HepG2 (cell line): ENCODE data around the gene LATS1. TPM values are rescaled to one million over a fixed set of nuclear protein-coding genes. Genes with fewer than 3 reads are reported as not detected.
A peak's percentile ranks its signal among the peaks of the same experiment; 100 is the strongest.

Experiments
- HNF4G ChIP-seq, 2 experiments: sonication (generic) in 1 of 2; formaldehyde crosslinking in 1 of 2; IDR thresholded peaks; 2 replicates each; pipeline versions ENCODE4 v1.4.0 to v1.6.1; 2011 to 2020; ENCODE audit warnings: borderline replicate concordance in 2 of 2, low read depth in 2 of 2, mild to moderate bottlenecking in 2 of 2, low read length in 1 of 2, missing genetic modification reagents in 1 of 2, moderate library complexity in 1 of 2
- MTA3 ChIP-seq: sonication (generic); formaldehyde crosslinking; IDR thresholded peaks from 2 replicates; pipeline ENCODE4 v1.4.0; 2020; ENCODE audit warnings: missing genetic modification reagents
- POLR2AphosphoS5 ChIP-seq: IDR thresholded peaks from 2 replicates; pipeline ENCODE4 v1.6.1; 2012; ENCODE audit warnings: low read depth, low read length
- ZNF331 ChIP-seq: sonication (generic); formaldehyde crosslinking; IDR thresholded peaks from 2 replicates; pipeline ENCODE4 v1.4.0; 2020; ENCODE audit warnings: missing genetic modification reagents
- ZNF772 ChIP-seq: sonication (generic); formaldehyde crosslinking; IDR thresholded peaks from 2 replicates; pipeline ENCODE4 v1.5.0; 2020; ENCODE audit warnings: mild to moderate bottlenecking, missing genetic modification reagents
- polyA plus RNA-seq, 8 experiments: library from polyadenylated mRNA; depleted of rRNA in 3 of 8; stranded (reverse) in 7 of 8; unstranded in 1 of 8; fragments of >200 nt; fragmentation: Illumina TruSeq in 4 of 8; extraction: Trizol in 4 of 8; gene quantifications; 2 replicates each; pipeline versions ENCODE4 v1.2.1 to v1.2.3, GENCODE V29; 2011 to 2016; ENCODE audit warnings: low read depth in 4 of 8, missing spikeins in 1 of 8, mixed read lengths in 1 of 8; ENCODE audit not compliant: insufficient read depth in 1 of 8
- total RNA-seq, 5 experiments: library from RNA; depleted of rRNA; stranded (reverse); fragments of >200 nt; fragmentation: Illumina TruSeq; extraction: Trizol; gene quantifications; 2 replicates each; pipeline ENCODE4 v1.2.3, GENCODE V29; 2016; ENCODE audit warnings: low read depth in 1 of 5
- TF ChIP-seq, protein P1 (sequence below): sonication (generic); formaldehyde crosslinking; IDR thresholded peaks from 2 replicates; pipeline ENCODE4 v1.9.0; 2022; ENCODE audit warnings: missing genetic modification reagents, mild to moderate bottlenecking, borderline replicate concordance
- TF ChIP-seq, protein P2 (sequence below): sonication (generic); formaldehyde crosslinking; IDR thresholded peaks from 2 replicates; pipeline ENCODE4 v1.5.0; 2020; ENCODE audit warnings: mild to moderate bottlenecking, missing genetic modification reagents
- TF ChIP-seq, protein P3 (sequence below): sonication (generic); formaldehyde crosslinking; IDR thresholded peaks from 2 replicates; pipeline ENCODE4 v1.4.0; 2020; ENCODE audit warnings: mild to moderate bottlenecking, missing genetic modification reagents
- TF ChIP-seq, protein P4 (sequence below): IDR thresholded peaks from 2 replicates; pipeline ENCODE4 v1.4.0; 2020; ENCODE audit warnings: mild to moderate bottlenecking, missing genetic modification reagents

The LATS1 gene
- total and polyA plus RNA-seq, 2 of the 13 experiments (the other 11 are each of a cell fraction or from before 2014, with no cell fraction given): 9.9 to 12.6 TPM

DNA sequence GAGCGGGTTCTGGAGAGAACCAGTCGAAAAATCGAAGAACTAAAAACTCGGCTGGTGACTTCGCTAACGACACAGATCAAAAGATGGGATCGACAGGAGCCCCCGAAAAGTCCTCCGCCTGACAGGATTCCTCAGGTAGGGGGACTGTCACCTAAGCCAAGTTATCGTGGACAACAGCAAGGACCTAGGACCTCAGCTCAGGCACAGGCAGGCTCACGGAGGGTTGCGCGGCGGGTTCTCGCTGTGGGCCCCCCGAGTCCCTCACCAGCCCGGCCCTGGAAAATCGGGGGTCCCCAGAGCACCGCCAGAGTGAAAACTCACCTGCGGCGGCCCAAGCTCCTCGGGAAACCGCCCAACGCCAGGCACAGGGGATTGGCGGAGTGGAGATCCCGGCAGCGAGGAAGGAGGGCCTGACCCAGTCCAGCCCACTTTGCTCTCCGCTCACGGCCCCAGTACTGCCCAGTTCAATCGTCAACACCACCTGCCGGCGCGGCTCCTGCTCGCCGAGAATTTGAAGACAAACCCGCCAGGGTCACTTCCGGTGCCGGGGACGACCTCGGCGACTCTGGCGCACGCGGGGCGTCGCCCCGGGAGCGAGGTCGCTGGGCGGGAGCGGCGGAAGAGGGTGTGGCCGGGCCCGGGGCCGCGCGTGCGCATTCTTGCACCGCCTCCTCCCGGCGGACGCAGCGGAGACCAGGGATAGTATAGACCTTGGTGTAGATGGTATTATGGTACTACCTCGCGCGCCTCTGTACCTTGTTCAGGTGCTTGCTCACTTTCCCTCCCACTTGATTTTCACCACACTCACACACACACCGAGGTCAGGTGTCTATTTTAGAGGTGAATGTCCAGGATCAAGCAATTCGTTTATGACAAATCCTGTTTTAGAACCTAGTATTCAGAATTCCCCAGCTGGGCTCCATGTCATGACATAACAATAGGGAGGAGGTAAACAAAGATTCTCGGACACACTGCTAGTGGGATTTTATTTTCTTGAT lies 69.5 kb downstream of the LATS1 start, which contains the start of gene KATNA1 (continued):
- no peak; the same call in 1 of the 2 replicates for TF ChIP-seq HNF4G (IDR thresholded peaks at IDR 0.05; ENCODE audit: borderline replicate concordance, low read depth, low read length)
- peak; percentile 39; the same call in 1 of the 2 replicates for TF ChIP-seq HNF4G (CRISPR knock-in tag; IDR thresholded peaks at IDR 0.05; ENCODE audit: borderline replicate concordance, low read depth)
- TF ChIP-seq ZNF772 (CRISPR knock-in tag): peak; percentile 100
- TF ChIP-seq, protein P1, sequence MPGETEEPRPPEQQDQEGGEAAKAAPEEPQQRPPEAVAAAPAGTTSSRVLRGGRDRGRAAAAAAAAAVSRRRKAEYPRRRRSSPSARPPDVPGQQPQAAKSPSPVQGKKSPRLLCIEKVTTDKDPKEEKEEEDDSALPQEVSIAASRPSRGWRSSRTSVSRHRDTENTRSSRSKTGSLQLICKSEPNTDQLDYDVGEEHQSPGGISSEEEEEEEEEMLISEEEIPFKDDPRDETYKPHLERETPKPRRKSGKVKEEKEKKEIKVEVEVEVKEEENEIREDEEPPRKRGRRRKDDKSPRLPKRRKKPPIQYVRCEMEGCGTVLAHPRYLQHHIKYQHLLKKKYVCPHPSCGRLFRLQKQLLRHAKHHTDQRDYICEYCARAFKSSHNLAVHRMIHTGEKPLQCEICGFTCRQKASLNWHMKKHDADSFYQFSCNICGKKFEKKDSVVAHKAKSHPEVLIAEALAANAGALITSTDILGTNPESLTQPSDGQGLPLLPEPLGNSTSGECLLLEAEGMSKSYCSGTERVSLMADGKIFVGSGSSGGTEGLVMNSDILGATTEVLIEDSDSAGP (CRISPR knock-in tag): peak; percentile 98
- TF ChIP-seq ZNF331 (CRISPR knock-in tag): peak; percentile 97
- TF ChIP-seq MTA3 (CRISPR knock-in tag): no peak
- TF ChIP-seq, protein P2, sequence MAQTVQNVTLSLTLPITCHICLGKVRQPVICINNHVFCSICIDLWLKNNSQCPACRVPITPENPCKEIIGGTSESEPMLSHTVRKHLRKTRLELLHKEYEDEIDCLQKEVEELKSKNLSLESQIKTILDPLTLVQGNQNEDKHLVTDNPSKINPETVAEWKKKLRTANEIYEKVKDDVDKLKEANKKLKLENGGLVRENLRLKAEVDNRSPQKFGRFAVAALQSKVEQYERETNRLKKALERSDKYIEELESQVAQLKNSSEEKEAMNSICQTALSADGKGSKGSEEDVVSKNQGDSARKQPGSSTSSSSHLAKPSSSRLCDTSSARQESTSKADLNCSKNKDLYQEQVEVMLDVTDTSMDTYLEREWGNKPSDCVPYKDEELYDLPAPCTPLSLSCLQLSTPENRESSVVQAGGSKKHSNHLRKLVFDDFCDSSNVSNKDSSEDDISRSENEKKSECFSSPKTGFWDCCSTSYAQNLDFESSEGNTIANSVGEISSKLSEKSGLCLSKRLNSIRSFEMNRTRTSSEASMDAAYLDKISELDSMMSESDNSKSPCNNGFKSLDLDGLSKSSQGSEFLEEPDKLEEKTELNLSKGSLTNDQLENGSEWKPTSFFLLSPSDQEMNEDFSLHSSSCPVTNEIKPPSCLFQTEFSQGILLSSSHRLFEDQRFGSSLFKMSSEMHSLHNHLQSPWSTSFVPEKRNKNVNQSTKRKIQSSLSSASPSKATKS (CRISPR knock-in tag): peak; percentile 94; the same call in 1 of the 2 replicates
- TF ChIP-seq, protein P3, sequence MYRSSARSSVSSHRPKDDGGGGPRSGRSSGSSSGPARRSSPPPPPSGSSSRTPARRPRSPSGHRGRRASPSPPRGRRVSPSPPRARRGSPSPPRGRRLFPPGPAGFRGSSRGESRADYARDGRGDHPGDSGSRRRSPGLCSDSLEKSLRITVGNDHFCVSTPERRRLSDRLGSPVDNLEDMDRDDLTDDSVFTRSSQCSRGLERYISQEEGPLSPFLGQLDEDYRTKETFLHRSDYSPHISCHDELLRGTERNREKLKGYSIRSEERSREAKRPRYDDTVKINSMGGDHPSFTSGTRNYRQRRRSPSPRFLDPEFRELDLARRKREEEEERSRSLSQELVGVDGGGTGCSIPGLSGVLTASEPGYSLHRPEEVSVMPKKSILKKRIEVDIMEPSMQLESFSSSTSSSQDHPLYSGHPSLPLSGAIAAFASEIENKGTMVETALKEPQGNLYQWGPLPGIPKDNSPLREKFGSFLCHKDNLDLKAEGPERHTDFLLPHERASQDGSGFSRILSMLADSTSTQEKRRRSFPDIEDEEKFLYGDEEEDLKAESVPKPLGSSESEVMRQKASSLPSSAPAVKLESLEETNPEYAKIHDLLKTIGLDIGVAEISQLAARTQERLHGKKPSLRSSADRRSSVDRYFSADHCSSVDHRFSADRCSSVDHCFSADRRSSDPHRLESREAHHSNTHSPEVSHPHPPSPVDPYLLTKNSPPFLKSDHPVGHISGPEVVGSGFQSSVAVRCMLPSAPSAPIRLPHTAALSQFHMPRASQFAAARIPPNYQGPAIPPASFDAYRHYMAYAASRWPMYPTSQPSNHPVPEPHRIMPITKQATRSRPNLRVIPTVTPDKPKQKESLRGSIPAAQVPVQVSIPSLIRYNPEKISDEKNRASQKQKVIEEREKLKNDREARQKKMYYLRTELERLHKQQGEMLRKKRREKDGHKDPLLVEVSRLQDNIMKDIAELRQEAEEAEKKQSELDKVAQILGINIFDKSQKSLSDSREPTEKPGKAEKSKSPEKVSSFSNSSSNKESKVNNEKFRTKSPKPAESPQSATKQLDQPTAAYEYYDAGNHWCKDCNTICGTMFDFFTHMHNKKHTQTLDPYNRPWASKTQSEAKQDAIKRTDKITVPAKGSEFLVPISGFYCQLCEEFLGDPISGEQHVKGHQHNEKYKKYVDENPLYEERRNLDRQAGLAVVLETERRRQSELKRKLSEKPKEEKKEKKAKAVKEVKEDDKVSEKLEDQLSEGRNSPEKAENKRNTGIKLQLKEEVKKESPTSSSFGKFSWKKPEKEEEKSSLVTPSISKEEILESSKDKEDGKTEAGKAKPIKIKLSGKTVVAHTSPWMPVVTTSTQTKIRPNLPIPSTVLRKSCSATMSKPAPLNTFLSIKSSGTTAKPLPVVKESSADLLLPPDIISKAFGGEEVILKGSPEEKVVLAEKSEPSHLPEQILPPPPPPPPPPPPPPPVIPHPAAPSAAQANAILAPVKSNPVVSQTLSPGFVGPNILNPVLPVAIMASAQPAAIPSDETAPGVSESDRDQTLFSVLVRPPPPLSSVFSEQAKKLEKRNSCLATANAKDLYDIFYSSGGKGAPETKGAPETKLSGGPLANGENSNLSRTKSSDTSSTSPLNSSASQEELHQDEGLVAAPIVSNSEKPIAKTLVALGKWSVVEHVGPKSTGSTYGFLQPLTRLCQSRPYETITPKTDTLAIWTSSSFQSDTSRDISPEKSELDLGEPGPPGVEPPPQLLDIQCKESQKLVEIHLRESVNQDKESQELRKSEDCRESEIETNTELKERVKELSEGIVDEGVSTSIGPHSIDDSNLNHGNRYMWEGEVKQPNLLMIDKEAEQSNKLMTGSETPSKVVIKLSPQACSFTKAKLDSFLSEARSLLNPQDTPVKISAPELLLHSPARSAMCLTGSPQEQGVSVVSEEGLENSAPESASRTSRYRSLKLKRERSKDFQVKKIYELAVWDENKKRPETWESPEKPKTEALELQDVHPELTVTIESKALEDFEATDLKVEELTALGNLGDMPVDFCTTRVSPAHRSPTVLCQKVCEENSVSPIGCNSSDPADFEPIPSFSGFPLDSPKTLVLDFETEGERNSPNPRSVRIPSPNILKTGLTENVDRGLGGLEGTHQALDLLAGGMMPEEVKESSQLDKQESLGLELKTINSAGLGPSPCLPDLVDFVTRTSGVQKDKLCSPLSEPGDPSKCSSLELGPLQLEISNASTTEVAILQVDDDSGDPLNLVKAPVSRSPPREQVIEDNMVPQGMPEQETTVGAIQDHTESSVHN (CRISPR knock-in tag): peak; percentile 91; the same call in 1 of the 2 replicates
- TF ChIP-seq, protein P4, sequence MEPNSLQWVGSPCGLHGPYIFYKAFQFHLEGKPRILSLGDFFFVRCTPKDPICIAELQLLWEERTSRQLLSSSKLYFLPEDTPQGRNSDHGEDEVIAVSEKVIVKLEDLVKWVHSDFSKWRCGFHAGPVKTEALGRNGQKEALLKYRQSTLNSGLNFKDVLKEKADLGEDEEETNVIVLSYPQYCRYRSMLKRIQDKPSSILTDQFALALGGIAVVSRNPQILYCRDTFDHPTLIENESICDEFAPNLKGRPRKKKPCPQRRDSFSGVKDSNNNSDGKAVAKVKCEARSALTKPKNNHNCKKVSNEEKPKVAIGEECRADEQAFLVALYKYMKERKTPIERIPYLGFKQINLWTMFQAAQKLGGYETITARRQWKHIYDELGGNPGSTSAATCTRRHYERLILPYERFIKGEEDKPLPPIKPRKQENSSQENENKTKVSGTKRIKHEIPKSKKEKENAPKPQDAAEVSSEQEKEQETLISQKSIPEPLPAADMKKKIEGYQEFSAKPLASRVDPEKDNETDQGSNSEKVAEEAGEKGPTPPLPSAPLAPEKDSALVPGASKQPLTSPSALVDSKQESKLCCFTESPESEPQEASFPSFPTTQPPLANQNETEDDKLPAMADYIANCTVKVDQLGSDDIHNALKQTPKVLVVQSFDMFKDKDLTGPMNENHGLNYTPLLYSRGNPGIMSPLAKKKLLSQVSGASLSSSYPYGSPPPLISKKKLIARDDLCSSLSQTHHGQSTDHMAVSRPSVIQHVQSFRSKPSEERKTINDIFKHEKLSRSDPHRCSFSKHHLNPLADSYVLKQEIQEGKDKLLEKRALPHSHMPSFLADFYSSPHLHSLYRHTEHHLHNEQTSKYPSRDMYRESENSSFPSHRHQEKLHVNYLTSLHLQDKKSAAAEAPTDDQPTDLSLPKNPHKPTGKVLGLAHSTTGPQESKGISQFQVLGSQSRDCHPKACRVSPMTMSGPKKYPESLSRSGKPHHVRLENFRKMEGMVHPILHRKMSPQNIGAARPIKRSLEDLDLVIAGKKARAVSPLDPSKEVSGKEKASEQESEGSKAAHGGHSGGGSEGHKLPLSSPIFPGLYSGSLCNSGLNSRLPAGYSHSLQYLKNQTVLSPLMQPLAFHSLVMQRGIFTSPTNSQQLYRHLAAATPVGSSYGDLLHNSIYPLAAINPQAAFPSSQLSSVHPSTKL: peak; percentile 93
- TF ChIP-seq POLR2AphosphoS5: peak; percentile 92
